T-cell (primary cell): Measurements from ENCODE around the gene LRSAM1. TPM values are rescaled to one million over a fixed set of nuclear protein-coding genes. Genes with fewer than 3 reads are reported as not detected.

Experiments
- ATAC-seq, 4 experiments: fragments of 200-7000 bp in 3 of 4; fragments of 150-1000 bp in 1 of 4; cut with Tn5 transposase; replicated peaks in 1 of 4; 1 replicate in 3 of 4; 2 replicates in 1 of 4; pipeline ENCODE4 v1.10.0; 2021; ENCODE audit warnings: moderate library complexity in 3 of 4, mild to moderate bottlenecking in 2 of 4, moderate number of reproducible peaks in 1 of 4
- CTCF ChIA-PET, 2 donors: fragments of 300-600 bp; sonication (Branson Sonifier 250); formaldehyde crosslinking; loops; one replicate each; lab custom pipeline; 2022; ENCODE audit warnings: antibody characterized with exemption in 2 of 2; lab: Charles Lee
- POLR2A ChIA-PET, 2 donors: fragments of 300-600 bp; sonication (Branson Sonifier 250); formaldehyde crosslinking; loops; one replicate each; lab custom pipeline; 2022; ENCODE audit warnings: antibody characterized with exemption in 2 of 2; lab: Charles Lee
- DNase-seq, 35 experiments: peaks; one replicate each; pipeline versions ENCODE4 v3.0.0 to v3.0.0-alpha.2; 2013 to 2023
- H3K27ac ChIP-seq: one replicate; pipeline ENCODE4 v1.5.1; 2013; ENCODE audit warnings: low read length
- H3K27me3 ChIP-seq, 2 experiments: replicated peaks in 1 of 2; 1 replicate in 1 of 2; 2 replicates in 1 of 2; pipeline versions ENCODE4 v1.6.1 to v1.7.0; 2013; ENCODE audit warnings: low read length in 1 of 2, mixed read lengths in 1 of 2; ENCODE audit not compliant: control insufficient read depth in 2 of 2, insufficient read depth in 2 of 2; ENCODE audit errors: extremely low read depth in 1 of 2
- H3K36me3 ChIP-seq, 2 donors: 1 replicate in 1 of 2; 2 replicates in 1 of 2; pipeline versions ENCODE4 v1.6.1 to v1.7.0; 2013; ENCODE audit warnings: low read length in 1 of 2; ENCODE audit not compliant: control insufficient read depth in 2 of 2, insufficient read depth in 1 of 2; ENCODE audit errors: extremely low read depth in 1 of 2
- H3K4me1 ChIP-seq, 2 experiments: 1 replicate in 1 of 2; 2 replicates in 1 of 2; pipeline versions ENCODE4 v1.6.1 to v1.7.0; 2013; ENCODE audit warnings: low read length in 2 of 2, mixed read lengths in 1 of 2; ENCODE audit not compliant: insufficient read depth in 2 of 2, control insufficient read depth in 1 of 2; ENCODE audit errors: extremely low read depth in 1 of 2
- H3K4me3 ChIP-seq, 2 donors: 1 replicate in 1 of 2; 2 replicates in 1 of 2; pipeline versions ENCODE4 v1.5.1 to v1.7.0; 2013; ENCODE audit warnings: mild to moderate bottlenecking in 2 of 2, low read length in 1 of 2, moderate library complexity in 1 of 2; ENCODE audit not compliant: control insufficient read depth in 1 of 2; ENCODE audit errors: extremely low read depth in 1 of 2
- H3K9me3 ChIP-seq: 2 replicates; pipeline ENCODE4 v1.7.0; 2013
- H3K27ac Mint-ChIP-seq, 2 donors: one replicate each; pipeline ENCODE4 v1.8.0; 2020 to 2021; ENCODE audit warnings: mild to moderate bottlenecking in 2 of 2, mixed read lengths in 2 of 2
- H3K27me3 Mint-ChIP-seq, 2 donors: one replicate each; pipeline ENCODE4 v1.8.0; 2021 to 2022; ENCODE audit warnings: mixed read lengths in 2 of 2
- H3K36me3 Mint-ChIP-seq: one replicate; pipeline ENCODE4 v1.8.0; 2021; ENCODE audit warnings: mixed read lengths
- H3K4me1 Mint-ChIP-seq, 3 donors: one replicate each; pipeline ENCODE4 v1.8.0; 2020 to 2022; ENCODE audit warnings: mixed read lengths in 3 of 3, mild to moderate bottlenecking in 1 of 3
- H3K4me3 Mint-ChIP-seq, 3 donors: one replicate each; pipeline ENCODE4 v1.8.0; 2020 to 2022; ENCODE audit warnings: mild to moderate bottlenecking in 3 of 3, mixed read lengths in 3 of 3, moderate library complexity in 3 of 3
- H3K9me3 Mint-ChIP-seq, 3 donors: one replicate each; pipeline ENCODE4 v1.8.0; 2020 to 2022; ENCODE audit warnings: mixed read lengths in 3 of 3
- WGBS: methylation state at CpG from one replicate; pipeline ENCODE4 v1.1.5; 2013; ENCODE audit warnings: missing lambda C conversion rate; ENCODE audit not compliant: insufficient coverage; 5-methylcytosine and 5-hydroxymethylcytosine counted together
- total RNA-seq, 35 experiments: library from RNA in 6 of 35; stranded (reverse) in 6 of 35; fragments of 120-200 nt in 1 of 35; gene quantifications; one replicate each; pipeline versions ENCODE4 v1.2.1 to v1.2.4 and lab custom pipeline; 2013 to 2026

LRSAM1 gene
- total RNA-seq, 5 donors from 2014 or later (not counting 1 experiment from before 2014, with no cell fraction given): 17.9 to 30.3 (median 25.1) TPM

- H3K27ac Mint-ChIP-seq: no peak overlapping the region
- WGBS: 89% methylated on average over 14 of the region's 14 CpGs
- no peaks in the 10 kb centered on the region for H3K4me1 Mint-ChIP-seq
- CTCF ChIA-PET: no interaction called here
- H3K27ac ChIP-seq: no peak overlapping the region
- H3K9me3 Mint-ChIP-seq: no peaks in the 10 kb centered on the region
- H3K27me3 ChIP-seq: no peaks in the 10 kb centered on the region
- H3K27me3 Mint-ChIP-seq: no peaks in the 10 kb centered on the region
- POLR2A ChIA-PET: no interaction called here
- ATAC-seq (no peak), DNase-seq (no peak)
- peaks cover 3 to 48% of the 10 kb centered on the region in 2 donors for H3K36me3 ChIP-seq
- peaks cover 22% of the 10 kb centered on the region for H3K36me3 Mint-ChIP-seq
- H3K4me3 Mint-ChIP-seq: no peak overlapping the region
- H3K9me3 ChIP-seq: no peaks in the 10 kb centered on the region
- no peaks in the 10 kb centered on the region for H3K4me1 ChIP-seq
- no peak overlapping the region for H3K4me3 ChIP-seq
Measured at GRCh38 chr9:127495884-127496555, 44.7 kb downstream of the LRSAM1 start.

- no peaks in the 10 kb centered on the region for H3K9me3 ChIP-seq
- H3K4me3 Mint-ChIP-seq: no peak overlapping the region
- H3K27ac Mint-ChIP-seq: no peak overlapping the region
- H3K4me1 Mint-ChIP-seq: no peaks in the 10 kb centered on the region
- WGBS: 96% methylated on average over 11 of the region's 12 CpGs
- DNase-seq (no peak), ATAC-seq (no peak)
- no peak overlapping the region for H3K4me3 ChIP-seq
- H3K27me3 ChIP-seq: no peaks in the 10 kb centered on the region
- H3K36me3 ChIP-seq: peaks cover 3 to 39% of the 10 kb centered on the region in 2 donors
- no peaks in the 10 kb centered on the region for H3K4me1 ChIP-seq
- ChIA-PET CTCF (no interaction called here), POLR2A (no interaction called here)
- peaks cover 22% of the 10 kb centered on the region for H3K36me3 Mint-ChIP-seq
- no peak overlapping the region for H3K27ac ChIP-seq
- H3K9me3 Mint-ChIP-seq: no peaks in the 10 kb centered on the region
- H3K27me3 Mint-ChIP-seq: no peaks in the 10 kb centered on the region
Measured at GRCh38 chr9:127496974-127497373, 45.7 kb downstream of the LRSAM1 start.

- H3K27me3 Mint-ChIP-seq: no peaks in the 10 kb centered on the region
- H3K4me3 ChIP-seq: no peak overlapping the region
- POLR2A ChIA-PET: no interaction called here
- CTCF ChIA-PET: no interaction called here
- H3K27ac ChIP-seq: no peak overlapping the region
- no peak overlapping the region for H3K4me3 Mint-ChIP-seq
- ATAC-seq (no peak), DNase-seq (no peak)
- 97% methylated on average over 11 of the region's 13 CpGs for WGBS
- H3K4me1 ChIP-seq: no peaks in the 10 kb centered on the region
- H3K9me3 ChIP-seq: no peaks in the 10 kb centered on the region
- no peak overlapping the region for H3K27ac Mint-ChIP-seq
- no peaks in the 10 kb centered on the region for H3K27me3 ChIP-seq
- H3K4me1 Mint-ChIP-seq: no peaks in the 10 kb centered on the region
- no peaks in the 10 kb centered on the region for H3K9me3 Mint-ChIP-seq
- peaks cover 3 to 31% of the 10 kb centered on the region in 2 donors for H3K36me3 ChIP-seq
- H3K36me3 Mint-ChIP-seq: peaks cover 18% of the 10 kb centered on the region
Measured at GRCh38 chr9:127497656-127498290, 46.5 kb downstream of the LRSAM1 start.

- POLR2A ChIA-PET: no interaction called here
- H3K4me3 Mint-ChIP-seq: no peak overlapping the region
- no peak for ATAC-seq
- H3K4me1 Mint-ChIP-seq: no peaks in the 10 kb centered on the region
- DNase-seq: no peak
- no peaks in the 10 kb centered on the region for H3K9me3 Mint-ChIP-seq
- H3K4me3 ChIP-seq: no peak overlapping the region
- WGBS: 71% methylated on average over 3 of the region's 5 CpGs
- no peak overlapping the region for H3K27ac ChIP-seq
- no peaks in the 10 kb centered on the region for H3K9me3 ChIP-seq
- H3K27me3 ChIP-seq: no peaks in the 10 kb centered on the region
- no peak overlapping the region for H3K27ac Mint-ChIP-seq
- CTCF ChIA-PET: no interaction called here
- peaks cover 13% of the 10 kb centered on the region for H3K36me3 Mint-ChIP-seq
- H3K4me1 ChIP-seq: no peaks in the 10 kb centered on the region
- no peaks in the 10 kb centered on the region for H3K27me3 Mint-ChIP-seq
- H3K36me3 ChIP-seq: peaks cover 3 to 29% of the 10 kb centered on the region in 2 donors
Measured at GRCh38 chr9:127498298-127498697, 47.0 kb downstream of the LRSAM1 start.

GRCh38 chr9:127500399-127500798, 49.1 kb downstream of the LRSAM1 start:
- H3K4me1 Mint-ChIP-seq: no peaks in the 10 kb centered on the region
- H3K9me3 ChIP-seq: no peaks in the 10 kb centered on the region
- no peak overlapping the region for H3K4me3 Mint-ChIP-seq
- CTCF ChIA-PET: no interaction called here
- peaks cover 15% of the 10 kb centered on the region for H3K36me3 Mint-ChIP-seq
- WGBS: 89% methylated on average over 6 of the region's 6 CpGs
- no peak for DNase-seq
- POLR2A ChIA-PET: no interaction called here
- no peak for ATAC-seq
- no peak overlapping the region for H3K27ac Mint-ChIP-seq
- H3K4me3 ChIP-seq: no peak overlapping the region
- no peaks in the 10 kb centered on the region for H3K27me3 ChIP-seq
- no peaks in the 10 kb centered on the region for H3K9me3 Mint-ChIP-seq
- H3K27me3 Mint-ChIP-seq: no peaks in the 10 kb centered on the region
- H3K36me3 ChIP-seq: peaks cover 3 to 23% of the 10 kb centered on the region in 2 donors
- H3K4me1 ChIP-seq: peaks cover 0 to 4% of the 10 kb centered on the region in 2 experiments
- H3K27ac ChIP-seq: no peak overlapping the region

GRCh38 chr9:127500862-127501261, 49.6 kb downstream of the LRSAM1 start:
- H3K4me3 Mint-ChIP-seq: no peak overlapping the region
- ChIA-PET POLR2A (no interaction called here), CTCF (no interaction called here)
- no peak overlapping the region for H3K27ac Mint-ChIP-seq
- ATAC-seq: no peak
- H3K4me1 Mint-ChIP-seq: no peaks in the 10 kb centered on the region
- H3K27me3 ChIP-seq: no peaks in the 10 kb centered on the region
- H3K36me3 Mint-ChIP-seq: peaks cover 13% of the 10 kb centered on the region
- peaks cover 3 to 18% of the 10 kb centered on the region in 2 donors for H3K36me3 ChIP-seq
- no peak overlapping the region for H3K4me3 ChIP-seq
- H3K9me3 ChIP-seq: no peaks in the 10 kb centered on the region
- peaks cover 0 to 4% of the 10 kb centered on the region in 2 experiments for H3K4me1 ChIP-seq
- H3K9me3 Mint-ChIP-seq: no peaks in the 10 kb centered on the region
- WGBS: 93% methylated on average over 7 of the region's 9 CpGs
- no peak for DNase-seq
- no peak overlapping the region for H3K27ac ChIP-seq
- no peaks in the 10 kb centered on the region for H3K27me3 Mint-ChIP-seq
